NCI-H69 (cell line): Measurements from ENCODE around the gene BICC1.

Experiments
- DNase-seq: peaks from one replicate; lab custom pipeline; 2025; lab: John Stamatoyannopoulos, UW

BICC1 gene

GRCh38 chr10:58515291-58515941, 2.7 kb downstream of the BICC1 start:
- DNase-seq, result no peak

GRCh38 chr10:58516119-58516518, 3.4 kb downstream of the BICC1 start:
- DNase-seq, result no peak

DNA sequence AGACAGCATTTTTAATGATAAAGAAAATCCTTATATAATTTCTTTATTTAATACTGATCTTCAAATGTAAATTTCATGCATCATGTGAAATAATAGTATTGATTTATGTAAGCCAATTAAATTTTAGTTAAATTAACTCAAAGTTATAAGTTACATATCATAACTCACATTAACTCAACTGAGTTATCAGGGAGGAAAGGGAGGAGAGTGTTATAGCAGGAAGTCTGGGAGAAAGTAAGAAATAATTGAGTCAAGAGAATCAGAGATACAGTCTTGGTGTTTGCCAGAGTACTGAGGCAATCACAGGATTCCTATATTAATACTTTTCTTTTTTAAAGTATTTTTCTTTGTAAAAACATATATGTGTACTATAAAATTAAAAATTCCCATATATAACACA, 4.0 kb downstream of the BICC1 start:
- DNase-seq, result no peak

- peak; percentile 2 for DNase-seq
Measured at GRCh38 chr10:58517081-58517480, 4.4 kb downstream of the BICC1 start.

DNA sequence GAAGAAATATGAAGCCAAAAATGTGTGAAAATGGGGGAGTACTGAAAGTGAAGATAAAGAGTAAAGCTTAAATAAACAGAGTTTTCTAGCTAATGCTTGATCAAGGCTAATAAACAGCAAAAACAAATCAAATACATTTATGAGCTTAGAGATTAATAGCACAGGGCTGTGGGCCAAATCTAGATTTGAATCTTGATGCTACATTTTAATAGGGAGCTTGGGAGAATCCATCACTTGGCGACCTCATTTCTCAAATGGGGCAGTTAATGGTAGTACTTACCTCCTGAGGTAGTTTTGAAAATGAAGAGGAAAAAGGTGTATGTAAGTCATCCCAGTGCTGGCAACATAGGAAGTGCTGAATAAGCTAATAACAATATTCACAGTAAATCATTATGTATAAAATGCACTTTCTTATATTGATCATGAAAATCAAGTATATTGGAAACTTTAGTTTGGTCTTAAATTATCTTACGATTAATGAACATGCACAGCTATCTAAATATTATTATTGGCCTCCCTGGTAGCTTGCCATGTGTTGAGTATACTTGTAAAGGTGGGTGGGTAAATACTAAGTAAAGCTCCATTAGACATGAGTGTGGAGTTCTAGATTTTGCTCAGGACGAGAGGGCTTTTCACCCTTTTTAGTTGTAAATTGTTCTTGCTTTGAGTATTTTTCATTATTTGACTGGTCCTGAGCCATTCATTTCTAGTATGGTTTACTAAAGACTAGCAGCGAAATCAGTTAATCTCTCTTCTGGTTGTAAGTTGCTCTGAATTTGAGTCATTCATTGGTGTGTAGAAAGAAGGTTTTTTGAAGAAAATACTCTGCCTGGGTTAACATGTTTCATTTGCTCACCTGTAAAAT, 5.1 kb downstream of the BICC1 start:
- no peak for DNase-seq

DNA sequence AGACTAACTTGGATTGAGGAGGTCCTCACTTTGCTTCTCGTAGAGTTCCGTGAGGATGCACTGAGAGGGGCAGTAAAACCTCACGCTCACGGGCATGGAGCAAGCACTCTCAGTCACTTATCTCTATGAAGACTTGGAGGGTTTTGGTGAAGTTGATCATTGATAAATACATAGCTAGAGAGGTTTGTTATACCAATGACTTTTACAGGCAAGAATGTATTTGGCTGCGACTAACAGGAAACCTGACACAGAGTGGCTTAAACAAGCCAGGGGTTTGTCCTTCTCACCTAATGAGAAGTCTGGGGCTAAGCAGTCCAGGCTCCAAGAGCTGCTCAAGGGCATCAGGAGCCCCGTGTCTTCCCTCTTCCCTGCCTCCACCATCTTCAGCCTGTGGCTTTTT, 6.1 kb downstream of the BICC1 start:
- DNase-seq, result no peak

- DNase-seq, result no peak
Measured at GRCh38 chr10:58529077-58529728, 16.5 kb downstream of the BICC1 start.

- peak; percentile 63 for DNase-seq
Measured at GRCh38 chr10:58531084-58531695, 18.5 kb downstream of the BICC1 start.

- DNase-seq, result no peak
Measured at GRCh38 chr10:58535311-58535710, 22.6 kb downstream of the BICC1 start.

DNA sequence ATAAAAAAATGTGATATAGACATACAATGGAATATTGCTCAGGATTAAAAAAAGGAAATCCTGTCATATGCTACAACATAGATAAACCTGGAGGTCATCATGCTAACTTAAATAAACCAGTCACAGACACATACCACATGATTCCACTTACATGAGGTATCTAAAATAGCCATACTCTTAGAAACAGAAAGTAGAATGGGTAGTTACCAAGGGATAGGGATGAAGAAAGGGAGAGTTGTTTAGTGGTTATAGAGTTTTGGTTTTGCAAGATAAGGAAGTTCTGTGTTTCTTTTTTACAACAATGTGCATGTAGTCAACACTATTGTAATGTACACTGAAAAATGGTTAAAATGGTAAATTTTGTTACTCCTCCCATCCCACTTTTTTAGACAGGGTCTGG, 30.5 kb downstream of the BICC1 start:
- DNase-seq, result no peak

DNA sequence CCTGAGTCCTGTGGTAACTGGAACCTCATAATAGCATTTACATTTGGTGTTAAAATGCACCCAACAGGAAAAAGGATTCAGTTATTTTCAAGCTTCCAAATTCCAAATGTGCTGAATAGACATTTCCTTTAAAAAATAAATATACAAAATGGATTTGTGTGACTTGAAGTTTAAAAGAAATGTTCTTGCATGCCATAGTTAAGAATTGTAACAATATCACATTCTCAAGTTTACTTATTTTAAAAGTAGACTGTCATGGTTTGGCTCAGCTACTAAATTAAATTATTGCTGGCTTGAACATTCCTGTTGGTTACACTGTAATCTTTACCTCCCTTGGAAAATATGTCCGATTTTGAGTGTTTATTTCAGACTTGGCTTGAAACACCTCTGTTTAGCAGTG, 31.5 kb downstream of the BICC1 start:
- no peak for DNase-seq

- no peak for DNase-seq
Measured at GRCh38 chr10:58545427-58545826, 32.8 kb downstream of the BICC1 start.

- no peak for DNase-seq
Measured at GRCh38 chr10:58546137-58546536, 33.5 kb downstream of the BICC1 start.

GRCh38 chr10:58546722-58547445, 34.2 kb downstream of the BICC1 start:
- DNase-seq, result no peak

- no peak for DNase-seq
Measured at GRCh38 chr10:58547963-58548362, 35.3 kb downstream of the BICC1 start.

- no peak for DNase-seq
Measured at GRCh38 chr10:58554316-58554715, 41.6 kb downstream of the BICC1 start.

DNA sequence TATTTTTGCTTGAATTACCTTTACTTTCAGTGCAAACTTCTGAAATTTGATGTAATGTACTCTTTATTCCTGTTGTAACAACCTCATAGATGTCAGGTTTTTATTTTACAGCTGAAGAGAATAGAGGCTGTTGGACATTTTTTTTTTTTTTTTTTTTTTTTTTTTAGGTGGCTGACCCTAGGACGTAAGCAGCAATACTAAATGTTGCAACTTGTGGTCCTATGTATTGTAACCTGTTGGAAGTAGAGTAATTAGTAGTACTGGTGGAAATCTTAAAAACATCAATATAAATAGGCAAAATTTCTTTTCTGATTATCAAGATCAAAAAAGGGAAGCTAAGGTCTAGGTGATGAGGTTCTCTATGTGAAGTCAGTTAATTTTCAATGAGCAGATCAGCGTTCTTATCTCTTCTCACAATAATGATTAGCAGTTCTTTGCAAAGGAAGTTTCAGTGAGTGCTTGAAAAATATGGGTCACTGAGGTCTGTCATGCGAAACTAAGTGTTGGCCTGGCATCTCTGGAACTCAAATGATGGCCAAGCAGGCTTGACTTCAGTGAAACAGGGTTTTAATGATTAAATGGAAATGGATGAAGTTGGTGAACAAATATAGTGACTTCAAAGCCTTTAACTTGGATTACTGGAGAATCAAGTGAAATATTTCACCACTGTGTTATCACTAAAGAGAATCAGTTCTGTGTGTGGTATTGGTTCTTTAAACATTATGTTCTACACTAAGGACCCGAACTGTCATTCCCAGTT, 42.7 kb downstream of the BICC1 start:
- DNase-seq, result no peak

DNA sequence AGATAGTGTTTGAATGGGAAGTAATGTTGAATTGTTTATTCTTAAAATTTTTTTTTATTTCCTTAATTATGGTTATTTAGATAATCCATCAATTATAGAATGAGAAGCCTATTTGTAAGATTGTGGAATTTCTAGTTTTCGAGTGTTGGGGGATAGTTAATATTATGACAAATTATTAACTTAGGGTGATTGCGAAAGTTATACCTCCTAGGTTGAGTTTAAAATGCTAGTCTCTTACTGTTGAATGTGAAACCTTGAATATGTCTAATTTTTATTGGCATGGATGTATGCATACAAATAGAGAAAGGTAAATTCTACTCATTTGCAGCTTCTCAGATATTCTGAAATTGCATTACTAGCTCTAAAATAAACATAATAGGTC, 43.2 kb downstream of the BICC1 start:
- no peak for DNase-seq

DNA sequence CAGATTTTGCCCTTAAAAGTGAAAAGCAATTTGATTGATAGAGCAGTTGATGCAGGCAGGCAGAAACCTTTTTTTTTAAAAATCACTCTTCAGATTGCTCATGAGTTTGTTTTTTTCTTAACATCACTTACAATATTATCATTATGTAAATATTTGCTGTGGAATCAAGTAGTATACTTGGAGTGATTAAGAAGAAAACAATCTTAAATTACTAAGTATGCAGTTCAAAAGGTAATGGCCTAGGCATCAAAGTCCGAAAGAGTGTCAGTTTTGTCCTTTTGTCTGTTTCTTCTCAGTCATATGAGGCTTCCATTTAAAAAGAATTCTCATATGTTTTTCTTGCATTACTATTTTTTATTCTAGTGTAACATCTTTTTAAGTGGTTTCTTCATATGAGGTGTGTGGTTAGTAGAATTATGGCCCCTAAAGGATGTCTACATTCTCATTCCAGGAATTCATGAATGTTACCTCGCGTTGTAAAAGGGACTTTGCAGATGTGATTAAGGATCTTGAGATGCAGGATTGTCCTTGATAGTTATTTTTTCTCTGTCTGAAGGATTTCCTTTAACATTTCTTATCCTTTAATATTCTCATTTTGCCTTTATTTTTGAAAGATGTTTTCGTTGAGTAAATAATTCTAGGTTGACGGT, 44.0 kb downstream of the BICC1 start:
- no peak for DNase-seq

GRCh38 chr10:58557714-58558113, 45.0 kb downstream of the BICC1 start:
- DNase-seq, result no peak

DNA sequence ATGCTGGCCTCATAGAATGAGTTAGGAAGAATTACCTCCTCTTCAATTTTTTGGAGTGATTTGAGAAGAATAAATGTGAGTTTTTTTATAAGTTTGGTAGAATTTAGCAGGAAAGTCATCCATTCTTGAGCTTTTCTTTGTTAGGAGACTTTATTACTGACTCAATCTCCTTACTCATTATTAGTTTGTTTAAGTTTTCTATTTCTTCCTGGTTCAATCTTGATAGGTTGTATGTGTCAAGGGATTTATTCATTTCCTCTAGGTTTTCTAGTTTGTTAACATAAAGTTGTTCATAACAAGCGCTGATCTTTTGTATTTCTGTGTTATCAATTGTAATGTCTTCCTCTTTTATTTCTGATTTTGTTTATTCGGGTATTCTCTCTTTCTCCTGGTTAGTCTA, 47.4 kb downstream of the BICC1 start:
- DNase-seq, result no peak
